ENCODE data around the gene AFG3L2. TPM values are rescaled to one million over a fixed set of nuclear protein-coding genes. Genes with fewer than 3 reads are reported as not detected.

Gene AFG3L2
- total and polyA plus RNA-seq, 2 of the 13 experiments (the other 11 are each of a cell fraction or from before 2014, with no cell fraction given): 28.6 to 86.9 TPM

- Histone ChIP-seq H3K4me1 (ENCODE audit: insufficient read depth, low read length) (peaks cover 50% of the 10 kb centered on the region), H4K20me1 (ENCODE audit: insufficient read depth, low read length) (no peaks in the 10 kb centered on the region), H2AFZ (ENCODE audit: low read length) (no peak overlapping the region), H3K27ac (ENCODE audit: extremely low read length, insufficient read depth, low read length) (no peak overlapping the region), H3K9me3 (ENCODE audit: low read length) (no peaks in the 10 kb centered on the region), H3K4me2 (ENCODE audit: low read depth, low read length) (no peak overlapping the region; the same call in 1 of the 2 replicates), H3K4me3 (replicated peaks in 1 of 3; ENCODE audit: insufficient read depth in 1 of 3, low read depth in 2 of 3, low read length in 3 of 3) (no peak overlapping the region), H3K36me3 (replicated peaks in 1 of 2; ENCODE audit: control insufficient read depth in 1 of 2, insufficient read depth in 2 of 2, low read length in 2 of 2) (no peaks in the 10 kb centered on the region), H3K9ac (ENCODE audit: insufficient read depth, low read depth, low read length) (no peak overlapping the region), H3K79me2 (ENCODE audit: insufficient read depth, low read length) (no peaks in the 10 kb centered on the region), H3K27me3 (ENCODE audit: control insufficient read depth in 1 of 2, insufficient read depth in 2 of 2, low read length in 2 of 2) (no peaks in the 10 kb centered on the region)
- no TSS peak for BruUV-seq (replicated peaks)
- DNase-seq (ENCODE audit: low spot score): peak; percentile 51
- CTCF ChIA-PET (ENCODE audit: low intra/inter-chr PET ratio, low total read pairs): interaction anchor here (1.3 to 3.0 kb wide), 2 partner anchors 31 to 268 kb away, joined by 5 to 55 read pairs; partner anchors contain the start of gene SPIRE1
- POLR2A ChIA-PET: no interaction called here
- WGBS (ENCODE audit: low lambda C conversion rate): 2% methylated on average over 9 of the region's 9 CpGs
- peak; percentile 65 for ATAC-seq
- intact Hi-C loops (cut with micrococcal nuclease; ENCODE audit: unreplicated experiment): loop anchor here (1.0 to 10.0 kb wide), 4 partner anchors 69 to 543 kb away; no protein-coding TSS in a partner anchor
- FAIRE-seq: no peak
- in situ Hi-C loops (cut with HindIII; ENCODE audit: extremely low pct_ligation_motif_present, low pct_unique_long_range_greater_than_20kb): loop anchor here (5.0 to 25.0 kb wide), 3 partner anchors 143 to 546 kb away; partner anchors contain the start of genes SEH1L and SPIRE1
- TF ChIP-seq ZNF660 (CRISPR knock-in tag; IDR thresholded peaks at IDR 0.05; ENCODE audit: borderline replicate concordance, low read depth) (no peak), HNF1B (CRISPR knock-in tag; IDR thresholded peaks at IDR 0.05) (0 out of 2 replicates have a peak, but pooled peaks have one; percentile 34), FOSL2 (CRISPR knock-in tag; IDR thresholded peaks at IDR 0.05) (0 out of 2 replicates have a peak, but pooled peaks have one; percentile 15), MIER3 (CRISPR knock-in tag; IDR thresholded peaks at IDR 0.05; ENCODE audit: borderline replicate concordance) (no peak), KAT8 (CRISPR knock-in tag; IDR thresholded peaks at IDR 0.05) (0 out of 2 replicates have a peak, but pooled peaks have one; percentile 39), ZBTB25 (CRISPR knock-in tag; IDR thresholded peaks at IDR 0.05) (peak; percentile 36; the same call in 1 of the 2 replicates), DMAP1 (CRISPR knock-in tag; IDR thresholded peaks at IDR 0.05) (no peak), SMC3 (IDR thresholded peaks at IDR 0.05; ENCODE audit: low read length) (peak; percentile 96), EED (CRISPR knock-in tag; IDR thresholded peaks at IDR 0.05) (no peak), RAD21 (CRISPR knock-in tag; IDR thresholded peaks at IDR 0.05) (peak; percentile 89), FOSL1 (CRISPR knock-in tag; IDR thresholded peaks at IDR 0.05; ENCODE audit: borderline replicate concordance) (no peak), ZBTB44 (CRISPR knock-in tag; IDR thresholded peaks at IDR 0.05) (no peak), ZNF335 (CRISPR knock-in tag; IDR thresholded peaks at IDR 0.05) (0 out of 2 replicates have a peak, but pooled peaks have one; percentile 20), IRF9 (CRISPR knock-in tag; IDR thresholded peaks at IDR 0.05; ENCODE audit: borderline replicate concordance) (no peak), ZSCAN25 (CRISPR knock-in tag; IDR thresholded peaks at IDR 0.05) (no peak), KLF6 (CRISPR knock-in tag; IDR thresholded peaks at IDR 0.05) (0 out of 2 replicates have a peak, but pooled peaks have one; percentile 45), ZNF7 (CRISPR knock-in tag; IDR thresholded peaks at IDR 0.05) (no peak), ZNF839 (CRISPR knock-in tag; IDR thresholded peaks at IDR 0.05; ENCODE audit: borderline replicate concordance) (no peak), ZKSCAN8 (CRISPR knock-in tag; IDR thresholded peaks at IDR 0.05; ENCODE audit: borderline replicate concordance) (no peak), ZNF180 (CRISPR knock-in tag; IDR thresholded peaks at IDR 0.05; ENCODE audit: borderline replicate concordance, low read depth) (no peak)
Measured at GRCh38 chr18:12391487-12392165, 14.6 kb upstream of the AFG3L2 start.

Data from HepG2 (cell line).